Uterus (tissue), 2 donors: Measurements from ENCODE around the gene GFRA4.

Source experiments
- POLR2A ChIP-seq, 2 donors: fragments of 450-650 bp; IDR thresholded peaks; one replicate each; pipeline ENCODE4 v1.6.1; 2016; ENCODE audit warnings: antibody characterized with exemption in 2 of 2, mild to moderate bottlenecking in 1 of 2, moderate library complexity in 1 of 2
- TF ChIP-seq, protein P1 (sequence below), 4 experiments: fragments of 200-600 bp in 2 of 4; fragments of 450-650 bp in 2 of 4; sonication (generic) in 2 of 4; IDR thresholded peaks; one replicate each; pipeline ENCODE4 v1.5.1; 2016 to 2019; ENCODE audit warnings: antibody characterized with exemption in 4 of 4, mild to moderate bottlenecking in 2 of 4, moderate library complexity in 1 of 4

DNA sequence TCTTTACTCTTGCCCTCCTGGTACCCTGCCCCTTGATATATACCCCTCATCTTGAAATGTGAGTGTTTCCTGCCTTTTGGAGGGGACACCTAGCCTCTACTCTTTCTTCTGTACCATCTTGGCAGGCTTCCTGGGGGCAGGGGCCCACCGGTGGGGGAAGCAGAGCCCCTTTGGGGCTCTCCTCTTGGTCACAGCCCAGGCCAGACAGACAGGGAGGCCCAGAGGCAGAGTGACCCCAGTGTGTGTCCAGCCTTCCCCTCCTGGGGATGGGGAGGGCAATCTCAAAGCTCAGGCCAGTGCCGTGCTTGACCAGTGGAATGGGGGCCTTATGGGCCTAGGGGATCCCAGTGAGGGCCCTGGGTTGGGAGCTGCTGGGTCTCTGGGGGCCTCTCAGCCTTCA lies 15.0 kb upstream of the GFRA4 start:
- TF ChIP-seq, protein P1, sequence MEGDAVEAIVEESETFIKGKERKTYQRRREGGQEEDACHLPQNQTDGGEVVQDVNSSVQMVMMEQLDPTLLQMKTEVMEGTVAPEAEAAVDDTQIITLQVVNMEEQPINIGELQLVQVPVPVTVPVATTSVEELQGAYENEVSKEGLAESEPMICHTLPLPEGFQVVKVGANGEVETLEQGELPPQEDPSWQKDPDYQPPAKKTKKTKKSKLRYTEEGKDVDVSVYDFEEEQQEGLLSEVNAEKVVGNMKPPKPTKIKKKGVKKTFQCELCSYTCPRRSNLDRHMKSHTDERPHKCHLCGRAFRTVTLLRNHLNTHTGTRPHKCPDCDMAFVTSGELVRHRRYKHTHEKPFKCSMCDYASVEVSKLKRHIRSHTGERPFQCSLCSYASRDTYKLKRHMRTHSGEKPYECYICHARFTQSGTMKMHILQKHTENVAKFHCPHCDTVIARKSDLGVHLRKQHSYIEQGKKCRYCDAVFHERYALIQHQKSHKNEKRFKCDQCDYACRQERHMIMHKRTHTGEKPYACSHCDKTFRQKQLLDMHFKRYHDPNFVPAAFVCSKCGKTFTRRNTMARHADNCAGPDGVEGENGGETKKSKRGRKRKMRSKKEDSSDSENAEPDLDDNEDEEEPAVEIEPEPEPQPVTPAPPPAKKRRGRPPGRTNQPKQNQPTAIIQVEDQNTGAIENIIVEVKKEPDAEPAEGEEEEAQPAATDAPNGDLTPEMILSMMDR (IDR thresholded peaks at IDR 0.05), result no peak
- no peak for TF ChIP-seq POLR2A (IDR thresholded peaks at IDR 0.05)
